Stimulated activated CD4-positive, alpha-beta T cell treated with anti-CD3 and anti-CD28 coated beads, Interleukin-1b, Interleukin-23, amount 100 ng/mL, for 48 hours (primary cell): Measurements from ENCODE around the gene TMEM183A.

Source experiments
- DNase-seq: peaks from one replicate; pipeline ENCODE4 v3.0.0-alpha.2; 2020

TMEM183A gene

GRCh38 chr1:203048086-203048485 lies 40.9 kb downstream of the TMEM183A start:
- no peak for DNase-seq

GRCh38 chr1:203048555-203049051 lies 41.4 kb downstream of the TMEM183A start:
- no peak for DNase-seq

GRCh38 chr1:203049077-203049476 lies 41.9 kb downstream of the TMEM183A start:
- DNase-seq: no peak

- no peak for DNase-seq
Observed at GRCh38 chr1:203049576-203050180, 42.5 kb downstream of the TMEM183A start.

- DNase-seq: no peak
Observed at GRCh38 chr1:203050826-203051225, 43.7 kb downstream of the TMEM183A start.

GRCh38 chr1:203051841-203052324 lies 44.7 kb downstream of the TMEM183A start:
- DNase-seq: no peak

GRCh38 chr1:203052601-203053000 lies 45.4 kb downstream of the TMEM183A start:
- DNase-seq: no peak

- DNase-seq: no peak
Observed at GRCh38 chr1:203054184-203054583, 47.0 kb downstream of the TMEM183A start.

GRCh38 chr1:203054642-203055041 lies 47.5 kb downstream of the TMEM183A start:
- no peak for DNase-seq

GRCh38 chr1:203055161-203055799 lies 48.1 kb downstream of the TMEM183A start:
- no peak for DNase-seq

- DNase-seq: no peak
Observed at GRCh38 chr1:203056012-203056411, 48.8 kb downstream of the TMEM183A start.

- DNase-seq: no peak
Observed at GRCh38 chr1:203056516-203056915, 49.3 kb downstream of the TMEM183A start.

- DNase-seq: no peak
Observed at GRCh38 chr1:203057911-203058675, 50.9 kb downstream of the TMEM183A start.

GRCh38 chr1:203058676-203058935 lies 51.4 kb downstream of the TMEM183A start:
- no peak for DNase-seq

- no peak for DNase-seq
Observed at GRCh38 chr1:203059485-203059884, 52.3 kb downstream of the TMEM183A start.

GRCh38 chr1:203060115-203060514 lies 52.9 kb downstream of the TMEM183A start:
- no peak for DNase-seq

- no peak for DNase-seq
Observed at GRCh38 chr1:203063287-203063686, 56.1 kb downstream of the TMEM183A start.

GRCh38 chr1:203065191-203065590 lies 58.0 kb downstream of the TMEM183A start:
- DNase-seq: no peak

GRCh38 chr1:203065986-203066385 lies 58.8 kb downstream of the TMEM183A start:
- DNase-seq: no peak

- DNase-seq: no peak
Observed at GRCh38 chr1:203066965-203067364, 59.8 kb downstream of the TMEM183A start.

- DNase-seq: no peak
Observed at GRCh38 chr1:203069030-203069747, 62.0 kb downstream of the TMEM183A start.

GRCh38 chr1:203072002-203072602 lies 64.9 kb downstream of the TMEM183A start:
- no peak for DNase-seq

GRCh38 chr1:203072911-203073310 lies 65.7 kb downstream of the TMEM183A start:
- DNase-seq: no peak
